Measurements from ENCODE around the gene CIAO1. TPM values are rescaled to one million over a fixed set of nuclear protein-coding genes. Genes with fewer than 3 reads are reported as not detected.

Gene CIAO1
- polyA plus RNA-seq, 2 of the 4 experiments (the other 2 are of a cell fraction), result 83.2 to 99.7 TPM

GRCh38 chr2:96247009-96247408 is 19.0 kb upstream of the CIAO1 start:
- FAIRE-seq (no peak), DNase-seq (ENCODE audit: low read depth in 1 of 2, low spot score in 1 of 2) (no peak), ATAC-seq (peak in 1 of 2 experiments; percentile 17; a peak in 1 of 6 replicates)
- CTCF ChIA-PET, result interaction anchor here (1.2 to 1.5 kb wide), 2 partner anchors 13 to 108 kb away, joined by 3 to 4 read pairs; partner anchors contain the start of gene ASTL
- Histone ChIP-seq H3K4me3 (no peak overlapping the region), H3K4me2 (no peak overlapping the region), H3K27ac (no peak overlapping the region), H3K4me1 (0 out of 3 replicates have a peak, but pooled peaks cover 3% of the 10 kb centered on the region), H3K9me3 (no peaks in the 10 kb centered on the region)
- no peak for TF ChIP-seq RCOR1 (IDR thresholded peaks at IDR 0.05; ENCODE audit: low read depth, low read length)
- no peak for TF ChIP-seq PHF8 (IDR thresholded peaks at IDR 0.05; ENCODE audit: borderline replicate concordance, low read depth)
- TF ChIP-seq ZC3H11A (IDR thresholded peaks at IDR 0.05), result no peak
- TF ChIP-seq CEBPB (IDR thresholded peaks at IDR 0.05), result no peak
- no peak for TF ChIP-seq HOXB5 (CRISPR knock-in tag; IDR thresholded peaks at IDR 0.05)
- TF ChIP-seq POLR2A (IDR thresholded peaks at IDR 0.05; ENCODE audit: low read length), result no peak
- no peak for TF ChIP-seq NR3C1 (IDR thresholded peaks at IDR 0.05)
- POLR2A ChIA-PET, result no interaction called here
- WGBS (ENCODE audit: missing lambda C conversion rate), result 91% methylated on average over 3 of the region's 3 CpGs

- ATAC-seq, result no peak
- Histone ChIP-seq H3K9me3 (no peaks in the 10 kb centered on the region), H3K4me3 (no peak overlapping the region), H3K4me2 (no peak overlapping the region), H3K4me1 (0 out of 3 replicates have a peak, but pooled peaks cover 5% of the 10 kb centered on the region), H3K27ac (no peak overlapping the region)
- FAIRE-seq, result no peak
- ChIA-PET CTCF (interaction anchor here (1.0 to 1.2 kb wide), 2 partner anchors 11 to 13 kb away, joined by 3 to 4 read pairs; no protein-coding TSS in a partner anchor), POLR2A (no interaction called here)
- no peak for DNase-seq (ENCODE audit: low read depth in 1 of 2, low spot score in 1 of 2)
- WGBS (ENCODE audit: missing lambda C conversion rate), result 97% methylated on average over 5 of the region's 5 CpGs
- TF ChIP-seq NPAS2 (CRISPR knock-in tag; IDR thresholded peaks at IDR 0.05; ENCODE audit: borderline replicate concordance) (no peak), GATA3 (IDR thresholded peaks at IDR 0.05; ENCODE audit: borderline replicate concordance) (no peak), MYC (IDR thresholded peaks at IDR 0.05; ENCODE audit: borderline replicate concordance, low read length) (no peak), ZFP36 (IDR thresholded peaks at IDR 0.05; ENCODE audit: borderline replicate concordance, partially characterized antibody) (no peak), RNF2 (IDR thresholded peaks at IDR 0.05; ENCODE audit: borderline replicate concordance, low read depth) (no peak), CHD2 (IDR thresholded peaks at IDR 0.05; ENCODE audit: low read length, partially characterized antibody) (no peak), MAZ (IDR thresholded peaks at IDR 0.05; ENCODE audit: borderline replicate concordance, low read depth, low read length) (no peak), RCOR1 (IDR thresholded peaks at IDR 0.05; ENCODE audit: low read depth, low read length) (no peak), FOSB (CRISPR knock-in tag; IDR thresholded peaks at IDR 0.05) (no peak), TP53 (CRISPR knock-in tag; IDR thresholded peaks at IDR 0.05) (no peak), RAD21 (conservative IDR thresholded peaks at IDR 0.05 in 1 of 2, IDR thresholded peaks at IDR 0.05 in 1 of 2) (no peak), JUN (IDR thresholded peaks at IDR 0.05) (no peak), HDAC2 (IDR thresholded peaks at IDR 0.05) (no peak)
These were observed 18.1 kb upstream of the CIAO1 start for GRCh38 chr2:96247896-96248295.

GRCh38 chr2:96248624-96249023 is 17.4 kb upstream of the CIAO1 start:
- FAIRE-seq, result no peak

More at GRCh38 chr2:96248624-96249023, 17.4 kb upstream of the CIAO1 start:
- H3K4me1 ChIP-seq, result 0 out of 3 replicates have a peak, but pooled peaks cover 5% of the 10 kb centered on the region
- DNase-seq (ENCODE audit: low read depth in 1 of 2, low spot score in 1 of 2), result no peak
- H3K4me2 ChIP-seq, result no peak overlapping the region
- ATAC-seq, result no peak
- ChIA-PET CTCF (interaction anchor here (1.0 to 1.2 kb wide), 3 partner anchors 9 to 12 kb away, joined by 3 to 5 read pairs (median 4); no protein-coding TSS in a partner anchor), POLR2A (no interaction called here)
- WGBS (ENCODE audit: missing lambda C conversion rate), result 97% methylated on average over 4 of the region's 4 CpGs
- H3K9me3 ChIP-seq, result no peaks in the 10 kb centered on the region
- H3K4me3 ChIP-seq, result no peak overlapping the region
- H3K27ac ChIP-seq, result no peak overlapping the region
- no peak for TF ChIP-seq CHD2 (IDR thresholded peaks at IDR 0.05; ENCODE audit: low read length, partially characterized antibody)
- TF ChIP-seq HMGXB4 (CRISPR knock-in tag; IDR thresholded peaks at IDR 0.05; ENCODE audit: borderline replicate concordance), result no peak
- no peak for TF ChIP-seq POLR2AphosphoS2 (conservative IDR thresholded peaks at IDR 0.05; ENCODE audit: low read length)
- no peak for TF ChIP-seq RNF2 (IDR thresholded peaks at IDR 0.05; ENCODE audit: borderline replicate concordance, low read depth)
- no peak for TF ChIP-seq RCOR1 (IDR thresholded peaks at IDR 0.05; ENCODE audit: low read depth, low read length)
- no peak for TF ChIP-seq SMC3 (IDR thresholded peaks at IDR 0.05)
